Stimulated activated CD4-positive, alpha-beta T cell treated with anti-CD3 and anti-CD28 coated beads, Interleukin-4, amount 100 ng/mL, for 24 hours (primary cell): ENCODE measurements around the gene PHEX.
"Not testable (repeated sequence)": the region's sequence is repeated elsewhere in the genome, so short reads cannot be mapped to it uniquely, and the experiment has no call there.

Experiments used
- DNase-seq: peaks from one replicate; pipeline ENCODE4 v3.0.0-alpha.2; 2020

PHEX gene

DNA sequence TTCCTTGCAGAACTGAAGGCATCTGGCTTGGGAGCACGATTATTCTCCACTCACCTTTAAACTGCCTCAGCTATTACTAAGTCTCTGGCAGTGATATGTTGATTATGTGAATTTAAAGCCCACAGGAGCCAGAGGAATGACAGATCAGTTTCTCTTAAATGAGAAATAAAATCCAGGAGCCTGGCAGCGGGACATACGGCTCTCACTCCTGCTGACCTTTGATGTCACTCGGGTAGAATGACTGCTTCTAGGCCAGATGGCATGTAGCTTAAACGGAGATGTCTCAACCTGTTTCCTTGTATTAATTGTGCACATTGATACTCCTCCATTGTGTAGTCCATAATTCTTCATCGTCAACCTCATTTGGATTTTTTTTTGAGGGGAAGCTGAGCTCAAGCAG lies 236.6 kb downstream of the PHEX start:
- DNase-seq, result no peak

DNA sequence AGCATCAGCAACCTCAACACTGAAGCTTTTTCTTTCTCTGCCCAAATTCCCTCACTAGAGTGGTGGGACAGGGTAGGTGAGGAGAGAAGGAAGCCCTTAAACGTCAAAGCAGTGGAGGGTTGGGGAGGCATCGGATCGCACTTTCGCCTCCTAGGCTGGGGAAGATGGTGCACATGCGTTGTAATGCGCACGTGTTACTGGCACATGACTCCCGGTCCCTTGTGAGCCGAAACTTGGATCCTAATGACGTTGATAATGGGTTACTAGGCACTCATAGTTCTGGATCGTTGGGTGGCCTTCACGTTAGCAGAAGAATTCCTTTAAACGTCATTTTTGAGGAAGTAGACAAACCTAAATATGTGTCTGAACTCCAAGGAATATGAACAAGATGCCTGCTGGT lies 240.5 kb downstream of the PHEX start, which contains the start of gene CBLL2:
TSS of gene CBLL2 (plus strand) at position 301 of the 400 bp plus-strand sequence. CDS start at position 380, 79 bp downstream.
- no peak for DNase-seq

DNA sequence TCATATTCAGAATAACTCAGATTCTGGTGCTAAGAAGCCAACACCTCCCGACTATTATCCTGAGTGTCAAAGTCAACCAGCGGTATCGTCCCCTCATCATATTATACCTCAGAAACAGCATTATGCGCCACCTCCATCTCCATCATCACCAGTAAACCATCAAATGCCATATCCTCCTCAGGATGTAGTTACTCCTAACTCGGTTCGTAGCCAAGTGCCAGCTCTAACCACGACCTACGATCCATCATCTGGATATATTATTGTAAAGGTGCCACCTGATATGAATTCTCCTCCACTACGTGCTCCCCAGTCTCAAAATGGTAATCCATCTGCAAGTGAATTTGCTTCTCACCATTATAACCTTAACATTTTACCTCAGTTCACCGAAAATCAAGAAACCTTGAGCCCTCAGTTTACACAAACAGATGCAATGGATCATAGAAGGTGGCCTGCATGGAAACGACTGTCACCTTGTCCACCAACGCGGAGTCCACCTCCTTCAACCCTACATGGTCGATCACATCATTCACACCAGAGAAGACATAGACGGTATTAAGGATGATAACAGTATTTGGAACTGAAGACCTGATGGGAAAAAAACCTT lies 241.7 kb downstream of the PHEX start:
- no peak for DNase-seq

DNA sequence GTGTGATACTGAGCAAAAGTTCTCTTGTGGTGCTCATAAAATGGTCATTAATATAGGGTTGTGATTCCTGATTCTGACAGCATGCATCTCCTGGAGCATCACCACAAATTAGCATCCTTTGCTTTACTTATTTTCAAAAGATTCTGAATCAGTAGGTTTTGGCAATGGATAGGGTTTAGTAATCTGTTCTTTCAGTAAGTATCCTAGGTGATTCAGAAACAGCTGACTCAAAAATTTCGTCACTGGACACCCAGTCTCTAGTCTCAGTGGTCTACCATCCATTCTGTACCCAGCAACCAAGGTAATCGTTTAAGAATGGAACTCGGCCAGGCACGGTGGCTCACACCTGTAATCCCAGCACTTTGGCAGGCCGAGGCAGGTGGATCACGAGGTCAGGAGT lies 244.7 kb downstream of the PHEX start:
- no peak for DNase-seq

DNA sequence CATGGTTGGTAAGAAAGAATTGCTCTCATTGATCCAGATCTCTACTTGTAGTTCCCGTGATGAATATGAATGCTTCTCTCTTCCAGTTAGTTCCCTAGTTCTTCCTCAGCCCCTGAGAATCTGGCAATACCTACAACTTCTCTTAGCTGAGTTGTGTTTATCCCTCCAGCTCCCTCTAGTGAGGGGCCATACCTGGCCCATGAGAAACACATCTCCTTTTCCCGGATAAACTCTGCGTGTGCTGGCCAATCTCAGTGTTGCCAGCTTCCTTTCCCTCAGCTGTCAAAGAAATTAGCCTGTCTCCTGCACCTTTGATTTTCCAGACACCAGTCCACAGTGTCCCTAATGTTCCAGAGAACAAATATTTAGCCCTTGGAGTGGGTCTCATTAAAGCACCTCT lies 246.2 kb downstream of the PHEX start:
- no peak for DNase-seq

DNA sequence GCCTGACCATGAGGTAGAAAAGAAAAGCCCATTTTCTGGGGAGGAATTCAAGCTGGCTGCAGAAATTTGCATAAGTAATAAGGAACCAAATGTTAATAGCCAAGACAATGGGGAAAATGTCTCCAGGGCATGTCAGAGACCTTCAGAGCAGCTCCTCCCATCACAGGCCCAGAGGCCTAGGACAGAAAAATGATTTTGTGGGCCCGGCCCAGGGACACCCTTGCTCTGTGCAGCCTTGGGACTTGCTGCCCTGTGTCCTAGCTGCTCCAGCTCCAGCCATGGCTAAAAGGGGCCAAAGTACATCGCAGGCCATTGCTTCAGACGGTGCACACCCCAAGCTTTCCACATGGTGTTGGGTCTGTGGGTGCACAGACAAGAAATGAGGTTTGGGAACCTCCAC lies 257.1 kb downstream of the PHEX start:
- DNase-seq, result not testable (repeated sequence)

DNA sequence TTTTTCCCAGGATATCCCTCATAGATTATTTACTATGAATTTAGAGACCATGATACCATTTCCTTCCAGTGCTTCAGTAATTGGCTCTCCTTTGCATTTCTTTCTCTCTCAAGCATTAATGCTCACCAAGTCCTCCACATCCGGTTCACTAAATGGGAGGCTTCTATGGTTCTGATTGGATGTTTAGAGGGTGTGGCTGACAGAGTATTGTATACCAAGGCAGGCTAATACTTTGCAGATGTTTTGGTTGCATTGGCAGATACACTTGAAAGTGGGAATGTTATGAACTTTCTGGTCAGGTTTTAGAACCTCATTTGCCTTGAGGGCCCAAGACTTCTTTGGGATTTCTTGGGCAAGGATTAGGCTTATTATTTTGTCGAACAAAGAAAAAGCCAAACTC lies 264.7 kb downstream of the PHEX start:
- DNase-seq, result no peak

DNA sequence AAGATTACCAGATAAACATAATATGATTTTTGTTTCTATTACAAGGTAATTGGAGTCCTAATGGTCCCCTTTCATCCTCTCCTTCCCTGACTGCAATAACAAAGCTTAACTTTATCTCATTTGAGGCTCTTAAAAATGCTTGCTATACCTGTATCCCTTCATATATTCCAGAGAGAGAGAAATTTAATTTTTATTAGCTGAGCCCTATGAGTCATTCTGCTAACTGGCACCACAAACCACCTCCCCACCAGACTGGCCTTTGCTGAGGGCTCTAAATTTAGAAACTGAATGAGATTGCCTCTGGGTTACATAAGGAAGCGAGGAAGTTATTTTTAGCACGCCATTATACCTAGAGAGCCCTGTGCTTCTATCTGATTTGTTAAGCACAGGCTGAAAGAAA lies 268.0 kb downstream of the PHEX start:
- DNase-seq, result no peak
